Inflammatory macrophage treated with lipopolysaccharide for 4 hours (primary cell): Measurements from ENCODE around the gene MNS1.
"Not testable (repeated sequence)": the region's sequence is repeated elsewhere in the genome, so short reads cannot be mapped to it uniquely, and the experiment has no call there.

Experiments used
- DNase-seq: peaks from one replicate; pipeline ENCODE4 v3.0.0-alpha.2; 2020

MNS1 gene

GRCh38 chr15:56442354-56442753 is 22.6 kb downstream of the MNS1 start:
- no peak for DNase-seq

- no peak for DNase-seq
Observed at GRCh38 chr15:56440214-56440770, 24.6 kb downstream of the MNS1 start.

GRCh38 chr15:56432304-56432703 is 32.6 kb downstream of the MNS1 start:
- DNase-seq, result no peak

GRCh38 chr15:56428821-56429458 is 36.0 kb downstream of the MNS1 start:
- peak; percentile 45 for DNase-seq

GRCh38 chr15:56425976-56426375 is 39.0 kb downstream of the MNS1 start:
- no peak for DNase-seq

- no peak for DNase-seq
Observed at GRCh38 chr15:56425276-56425675, 39.7 kb downstream of the MNS1 start.

GRCh38 chr15:56413114-56413733 is 51.7 kb downstream of the MNS1 start:
- not testable (repeated sequence) for DNase-seq

GRCh38 chr15:56411122-56411749 is 53.7 kb downstream of the MNS1 start:
- DNase-seq, result no peak

- DNase-seq, result no peak
Observed at GRCh38 chr15:56410721-56411120, 54.2 kb downstream of the MNS1 start.

- not testable (repeated sequence) for DNase-seq
Observed at GRCh38 chr15:56399209-56399608, 65.7 kb downstream of the MNS1 start.

GRCh38 chr15:56397325-56397724 is 67.6 kb downstream of the MNS1 start:
- not testable (repeated sequence) for DNase-seq

GRCh38 chr15:56394909-56395308 is 70.0 kb downstream of the MNS1 start:
- no peak for DNase-seq

- no peak for DNase-seq
Observed at GRCh38 chr15:56393277-56393676, 71.7 kb downstream of the MNS1 start.

GRCh38 chr15:56390739-56391267 is 74.1 kb downstream of the MNS1 start:
- no peak for DNase-seq

GRCh38 chr15:56385908-56386307 is 79.0 kb downstream of the MNS1 start:
- DNase-seq, result no peak

- no peak for DNase-seq
Observed at GRCh38 chr15:56383010-56383409, 81.9 kb downstream of the MNS1 start.
